Renal pelvis (tissue), 12 donors: Measurements from ENCODE around the gene OSGEPL1. TPM values are rescaled to one million over a fixed set of nuclear protein-coding genes. Genes with fewer than 3 reads are reported as not detected.

Experiments
- DNase-seq: peaks from one replicate; pipeline ENCODE4 v3.0.0-alpha.2; 2013
- long read RNA-seq, 16 experiments: transcript quantifications; one replicate each; lab custom pipeline, GENCODE V29; 2026
- polyA plus RNA-seq, 3 donors: library from polyadenylated mRNA; unstranded; fragments of 120-200 nt; gene quantifications; one replicate each; pipeline ENCODE4 v1.2.1, GENCODE V29; 2013; ENCODE audit not compliant: insufficient read length in 3 of 3

OSGEPL1 gene, protein sequence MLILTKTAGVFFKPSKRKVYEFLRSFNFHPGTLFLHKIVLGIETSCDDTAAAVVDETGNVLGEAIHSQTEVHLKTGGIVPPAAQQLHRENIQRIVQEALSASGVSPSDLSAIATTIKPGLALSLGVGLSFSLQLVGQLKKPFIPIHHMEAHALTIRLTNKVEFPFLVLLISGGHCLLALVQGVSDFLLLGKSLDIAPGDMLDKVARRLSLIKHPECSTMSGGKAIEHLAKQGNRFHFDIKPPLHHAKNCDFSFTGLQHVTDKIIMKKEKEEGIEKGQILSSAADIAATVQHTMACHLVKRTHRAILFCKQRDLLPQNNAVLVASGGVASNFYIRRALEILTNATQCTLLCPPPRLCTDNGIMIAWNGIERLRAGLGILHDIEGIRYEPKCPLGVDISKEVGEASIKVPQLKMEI
- polyA plus RNA-seq: 10 to 100 TPM; 15.9 to 23.5 (median 21.2) TPM
- long read RNA-seq, donor 1, partial matches to known transcripts: 7 of 10 reads
- long read RNA-seq, donor 1, other reads (novel, unspliced or antisense): 0 of 10 reads
- long read RNA-seq, donor 2, partial matches to known transcripts: 5 of 8 reads
- long read RNA-seq, donor 2, other reads (novel, unspliced or antisense): 0 of 8 reads
- long read RNA-seq, donor 3: 0 reads
- long read RNA-seq, donor 4, partial matches to known transcripts: 0 of 2 reads
- long read RNA-seq, donor 4, other reads (novel, unspliced or antisense): 0 of 2 reads
- long read RNA-seq, donor 5, partial matches to known transcripts: 5 of 5 reads
- long read RNA-seq, donor 5, other reads (novel, unspliced or antisense): 0 of 5 reads
- long read RNA-seq, donor 6, partial matches to known transcripts: 0 of 2 reads
- long read RNA-seq, donor 6, other reads (novel, unspliced or antisense): 0 of 2 reads
- long read RNA-seq, donor 7, partial matches to known transcripts: 0 of 1 reads
- long read RNA-seq, donor 7, other reads (novel, unspliced or antisense): 0 of 1 reads
- long read RNA-seq, donor 8: 0 reads
- long read RNA-seq, donor 9, partial matches to known transcripts: 0 of 1 reads
- long read RNA-seq, donor 9, other reads (novel, unspliced or antisense): 0 of 1 reads
- long read RNA-seq, donor 10, partial matches to known transcripts: 0 of 1 reads
- long read RNA-seq, donor 10, other reads (novel, unspliced or antisense): 0 of 1 reads
- long read RNA-seq, donor 11: 0 reads
- long read RNA-seq, donor 12, partial matches to known transcripts: 0 of 1 reads
- long read RNA-seq, donor 12, other reads (novel, unspliced or antisense): 0 of 1 reads
- long read RNA-seq, donor 13: 0 reads
- long read RNA-seq, donor 14: 0 reads
- long read RNA-seq, donor 15, partial matches to known transcripts: 0 of 2 reads
- long read RNA-seq, donor 15, other reads (novel, unspliced or antisense): 0 of 2 reads
- long read RNA-seq, donor 16, partial matches to known transcripts: 0 of 3 reads
- long read RNA-seq, donor 16, other reads (novel, unspliced or antisense): 0 of 3 reads

DNA sequence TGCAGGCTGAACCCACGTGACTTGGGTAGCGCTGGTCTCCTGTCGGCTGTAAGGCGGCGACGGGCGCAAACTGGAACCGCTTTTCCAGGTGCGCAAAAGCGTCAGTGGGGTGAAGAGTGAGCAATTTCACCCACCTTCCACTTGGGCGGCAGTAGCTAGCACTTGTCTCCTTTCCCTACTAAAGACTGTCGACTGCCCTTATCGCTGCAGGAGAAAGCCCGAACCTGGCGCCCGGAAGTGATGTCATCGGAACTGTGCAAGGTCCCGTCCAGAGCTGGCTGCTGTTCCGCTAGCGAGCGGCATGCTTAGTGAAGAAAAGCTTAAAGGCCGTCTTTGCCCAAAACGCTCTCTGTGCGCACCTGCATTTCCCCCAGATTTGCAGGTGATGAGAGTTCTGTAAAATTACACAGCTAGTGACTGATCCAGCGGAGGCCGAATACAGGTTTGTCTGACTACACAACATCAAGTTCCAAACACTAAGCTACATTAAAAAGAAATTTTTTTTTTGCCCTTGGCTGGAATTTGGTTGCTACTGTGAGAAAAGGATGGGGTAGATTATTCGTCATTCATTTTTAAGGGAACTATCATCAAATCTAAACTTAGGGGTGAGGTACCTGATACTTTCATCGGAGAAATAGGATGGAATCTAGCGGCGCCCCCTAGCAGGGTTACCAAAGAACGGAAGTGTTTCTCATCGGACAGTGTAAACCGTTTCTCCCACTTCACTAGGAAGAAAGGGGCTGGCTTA is at the start of gene OSGEPL1:
OSGEPL1 (minus strand) TSS at position 242 of the 748 bp plus-strand sequence. CDS start 1,152 bp downstream, outside the sequence.
- peak; percentile 94 for DNase-seq

DNA sequence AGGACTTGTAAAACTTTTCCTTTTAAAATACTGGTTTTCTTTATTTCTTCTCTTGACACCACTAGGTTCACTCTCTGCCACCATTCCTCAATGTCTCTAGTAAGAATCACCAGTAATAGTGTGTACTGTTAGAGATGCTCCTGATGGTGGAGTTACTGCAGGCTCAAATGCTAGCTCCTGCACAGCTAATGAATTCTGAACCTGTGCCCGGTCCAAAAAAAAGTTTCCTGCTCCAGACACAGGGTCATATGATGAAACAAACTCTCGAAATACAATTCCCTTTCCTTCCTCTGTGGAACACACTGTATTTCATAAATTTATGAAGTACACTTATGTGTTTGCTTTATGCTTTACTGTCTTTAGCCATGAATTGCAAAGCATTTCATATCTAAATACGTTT is 40.8 kb upstream of the OSGEPL1 start:
- no peak for DNase-seq

GRCh38 chr2:189802396-189802912 is 39.9 kb upstream of the OSGEPL1 start:
- DNase-seq: no peak

- DNase-seq: no peak
Observed at GRCh38 chr2:189799531-189799930, 36.9 kb upstream of the OSGEPL1 start.

- DNase-seq: no peak
Observed at GRCh38 chr2:189799030-189799331, 36.4 kb upstream of the OSGEPL1 start.

- DNase-seq: no peak
Observed at GRCh38 chr2:189798312-189799029, 35.9 kb upstream of the OSGEPL1 start.

GRCh38 chr2:189797902-189798301 is 35.3 kb upstream of the OSGEPL1 start:
- no peak for DNase-seq

DNA sequence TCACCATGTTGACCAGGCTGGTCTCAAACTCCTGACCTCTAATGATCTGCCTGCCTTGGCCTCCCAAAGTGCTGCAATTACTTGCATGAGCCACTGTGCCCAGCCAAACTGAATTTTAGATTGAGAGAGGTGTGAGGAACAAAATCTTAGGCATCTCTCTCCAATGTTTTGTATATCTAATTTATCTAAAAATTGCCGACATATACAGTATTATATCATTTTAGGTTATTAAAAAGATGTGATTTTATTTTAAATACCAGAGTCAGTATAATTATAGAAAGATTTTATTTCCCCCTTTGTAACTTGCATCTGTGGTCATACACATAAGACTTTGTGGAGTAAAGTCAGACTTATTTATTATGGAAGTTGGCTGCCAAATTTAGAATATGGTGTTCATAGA is 31.7 kb upstream of the OSGEPL1 start:
- DNase-seq: no peak

DNA sequence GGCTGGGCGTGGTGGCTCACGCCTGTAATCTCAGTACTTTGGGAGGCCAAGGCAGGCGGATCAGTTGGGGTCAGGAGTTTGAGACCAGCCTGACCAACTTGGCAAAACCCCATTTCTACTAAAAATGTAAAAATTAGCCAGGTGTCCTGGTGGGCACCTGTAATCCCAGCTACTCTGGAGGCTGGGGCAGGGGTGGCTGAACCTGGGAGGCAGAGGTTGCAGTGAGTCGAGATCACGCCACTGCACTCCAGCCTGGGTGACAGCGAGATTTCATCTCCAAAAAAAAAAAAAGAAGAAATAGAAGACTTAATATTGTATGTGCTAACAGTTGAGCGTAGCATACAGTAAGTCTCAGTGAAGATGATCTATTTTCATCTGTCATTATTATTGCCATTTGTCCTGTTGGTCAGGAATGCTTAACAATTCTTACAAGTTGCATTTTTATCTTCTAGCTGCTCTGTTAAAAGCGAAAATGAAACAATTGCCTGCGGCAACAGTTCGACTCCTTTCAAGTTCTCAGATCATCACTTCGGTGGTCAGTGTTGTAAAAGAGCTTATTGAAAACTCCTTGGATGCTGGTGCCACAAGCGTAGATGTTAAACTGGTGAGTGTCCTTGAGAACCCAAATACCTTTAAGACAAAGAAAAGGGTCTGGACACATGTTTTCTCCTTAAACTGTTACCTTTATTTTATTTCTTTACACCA is 28.9 kb upstream of the OSGEPL1 start:
- DNase-seq: no peak

GRCh38 chr2:189783927-189784867 is 21.6 kb upstream of the OSGEPL1 start, which contains the start of the genes ORMDL1 and PMS1:
Gene ORMDL1, minus strand, starts transcription at chr2:189784339. Its CDS starts 1,744 bp downstream, at chr2:189782595.
Gene PMS1, plus strand, starts transcription at chr2:189784450. Its CDS starts 7,360 bp downstream, at chr2:189791810.
- peak; percentile 94 for DNase-seq

- peak; percentile 40 for DNase-seq
Observed at GRCh38 chr2:189783451-189783926, 20.9 kb upstream of the OSGEPL1 start.

GRCh38 chr2:189782221-189782671 is 19.7 kb upstream of the OSGEPL1 start:
- DNase-seq: no peak

DNA sequence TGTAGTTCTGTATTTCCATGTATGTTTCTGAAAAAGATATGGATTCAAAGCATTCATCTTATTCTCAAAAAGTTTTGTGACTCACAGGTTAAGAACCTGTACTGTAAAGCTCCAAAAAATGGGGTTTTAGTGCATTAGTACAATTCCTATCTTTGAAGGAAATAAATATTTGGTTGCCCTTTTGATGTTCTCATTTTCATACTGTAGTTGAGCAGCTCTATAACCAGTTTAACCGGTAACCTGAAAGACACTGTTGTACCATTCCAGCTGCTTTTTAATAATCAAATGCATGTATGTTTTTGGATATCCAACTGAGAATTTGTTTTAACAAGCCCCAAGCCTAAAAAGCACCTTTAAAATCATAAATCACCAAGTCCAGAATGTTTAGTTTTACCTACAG is 9.6 kb upstream of the OSGEPL1 start:
- no peak for DNase-seq

- no peak for DNase-seq
Observed at GRCh38 chr2:189770590-189771322, 8.2 kb upstream of the OSGEPL1 start.

DNA sequence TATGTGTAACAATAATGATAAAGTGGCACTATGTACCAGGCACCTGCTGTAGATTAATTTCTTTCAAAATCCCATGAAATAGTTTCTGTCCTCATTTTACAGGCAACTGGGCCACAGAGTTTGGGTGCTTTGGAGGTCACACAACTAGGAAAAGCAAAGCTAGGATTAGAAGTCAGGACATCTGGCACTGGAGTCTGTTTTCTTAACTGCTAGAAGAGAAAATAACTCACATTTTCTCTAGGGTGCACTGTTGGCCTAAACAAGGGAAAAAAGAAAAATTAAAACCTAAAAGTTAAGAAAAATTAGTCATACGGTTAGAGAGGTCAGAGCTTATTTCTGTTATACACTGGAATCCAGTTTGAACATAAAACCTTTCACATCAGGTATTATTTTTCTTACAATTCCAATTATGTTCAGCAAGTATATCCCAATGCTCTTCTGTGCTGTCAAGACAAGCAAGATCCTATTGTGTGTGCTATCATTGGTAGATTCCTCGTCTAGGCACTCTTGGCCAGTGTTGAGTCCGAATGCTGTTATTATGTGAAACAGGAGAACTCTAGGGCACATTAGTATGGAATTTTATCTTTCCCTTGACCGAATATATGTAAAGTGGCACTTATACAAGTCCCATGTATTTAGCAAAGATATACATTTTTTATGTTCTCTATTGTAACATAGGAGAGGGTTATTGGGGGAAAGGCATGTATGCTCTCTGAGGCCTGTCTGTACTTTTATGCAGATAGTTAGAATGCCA is 1.5 kb upstream of the OSGEPL1 start:
- no peak for DNase-seq

DNA sequence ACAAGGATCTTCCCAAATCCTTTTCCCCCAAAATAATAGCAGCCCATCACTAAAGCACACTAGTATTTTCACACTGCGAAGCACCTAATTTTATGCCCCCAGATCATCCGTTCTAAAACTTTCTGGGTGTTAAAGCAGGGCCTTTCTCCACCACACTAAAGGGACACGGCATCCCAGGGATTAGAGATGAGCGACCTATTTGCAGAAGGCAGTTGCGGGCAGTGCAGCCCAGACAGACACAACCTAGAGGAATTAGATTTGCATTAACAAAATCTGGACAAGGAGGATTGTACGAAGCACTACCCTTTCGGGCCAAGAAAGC is 402 bp downstream of the OSGEPL1 start:
- DNase-seq: no peak
